CD4-positive, alpha-beta T cell treated with Interleukin-10 for 1 hour (primary cell): Measurements from ENCODE around the gene POP7.
"Not testable (repeated sequence)": the region's sequence is repeated elsewhere in the genome, so short reads cannot be mapped to it uniquely, and the experiment has no call there.

Experiments
- DNase-seq: peaks from one replicate; pipeline ENCODE4 v3.0.0-alpha.2; 2020

Gene POP7

GRCh38 chr7:100692578-100692961, 13.4 kb upstream of the POP7 start:
- no peak for DNase-seq

DNA sequence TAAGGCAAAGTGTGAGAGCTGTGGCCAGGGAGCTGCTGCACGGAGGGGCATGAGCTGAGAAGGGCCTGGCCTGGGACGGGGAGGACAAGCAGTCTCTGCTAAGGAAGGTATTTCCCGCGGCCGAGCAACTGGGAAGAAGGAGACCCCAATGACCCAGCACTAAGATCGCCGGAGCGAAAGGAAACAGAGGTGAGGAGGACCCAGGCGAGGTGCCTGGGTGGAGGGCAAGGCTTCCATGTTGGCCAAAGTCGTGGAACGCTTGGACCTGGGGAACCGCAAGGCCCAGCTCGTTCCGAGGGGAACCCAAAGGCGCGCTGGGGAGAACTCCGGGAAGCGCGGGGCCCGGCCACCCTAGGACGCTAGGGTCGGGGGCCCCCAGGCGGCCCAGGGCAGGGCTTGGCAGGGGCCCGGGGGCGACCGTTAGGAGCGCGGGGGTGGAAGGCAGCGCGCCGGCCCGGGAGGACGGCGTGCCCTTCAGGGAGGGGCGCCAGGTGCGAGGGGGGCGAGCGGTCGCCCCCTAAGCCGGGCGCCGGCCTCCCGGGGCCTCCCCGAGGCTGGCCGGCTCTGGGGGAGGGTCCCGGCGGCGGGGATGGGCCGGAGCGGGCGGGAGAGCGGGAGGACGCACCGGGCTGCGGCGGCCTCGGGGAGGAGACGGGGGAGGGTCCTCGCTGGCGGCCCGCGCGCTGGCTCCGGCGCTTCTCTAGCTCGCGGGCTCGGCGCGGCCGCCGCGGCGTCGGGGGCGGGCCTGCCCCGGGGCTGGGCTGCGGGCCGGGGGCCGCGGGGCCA, 12.4 kb upstream of the POP7 start:
- no peak for DNase-seq

- DNase-seq: peak; percentile 77
Observed at GRCh38 chr7:100694098-100694745, 11.7 kb upstream of the POP7 start, which contains the start of gene GIGYF1. Gene GIGYF1, minus strand, starts transcription at chr7:100694250. Its CDS starts 6,012 bp downstream, at chr7:100688238.

GRCh38 chr7:100696123-100696521, 9.8 kb upstream of the POP7 start:
- no peak for DNase-seq

DNA sequence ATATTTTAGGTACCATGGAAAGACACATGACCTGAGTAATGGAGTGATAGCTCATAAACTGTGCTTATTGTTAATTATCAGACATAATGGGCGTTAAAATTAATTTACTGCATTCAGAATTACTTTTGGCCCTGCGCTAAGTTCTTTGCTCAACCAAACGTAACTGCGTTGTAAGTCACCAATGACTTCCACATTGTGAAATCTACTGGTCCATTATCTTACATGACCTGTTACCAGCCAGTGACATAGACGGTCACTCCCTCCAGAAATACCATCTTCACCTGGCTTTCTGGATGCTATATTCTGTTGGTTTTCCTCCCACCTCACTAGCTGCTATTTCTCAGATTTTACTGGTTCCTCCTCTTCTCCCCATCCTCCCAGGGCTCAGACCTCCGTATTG, 6.9 kb upstream of the POP7 start:
- no peak for DNase-seq

GRCh38 chr7:100701089-100701488, 4.8 kb upstream of the POP7 start:
- DNase-seq: not testable (repeated sequence)

DNA sequence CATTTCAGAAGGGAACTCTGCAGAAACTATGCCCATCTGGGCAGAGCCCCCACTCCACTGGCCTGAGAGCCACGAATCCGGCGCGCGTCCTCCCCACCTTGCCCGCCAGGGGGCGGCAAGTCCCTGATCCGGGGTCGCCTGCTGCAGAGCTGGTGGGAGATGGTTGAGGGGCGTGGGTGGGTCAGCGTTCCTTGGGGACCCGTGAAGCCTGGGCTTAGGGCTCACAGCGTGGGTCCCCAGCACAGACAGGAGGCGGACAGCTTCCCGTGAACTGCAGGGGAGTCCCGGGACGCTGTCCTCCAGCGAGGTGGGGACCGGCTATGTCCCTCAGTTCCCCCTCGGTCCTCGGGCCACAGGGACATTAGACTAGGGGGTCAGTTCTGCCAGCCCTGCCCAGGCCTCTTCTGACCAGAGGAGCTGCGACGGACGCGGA, 585 bp upstream of the POP7 start:
- DNase-seq: peak; percentile 75

DNA sequence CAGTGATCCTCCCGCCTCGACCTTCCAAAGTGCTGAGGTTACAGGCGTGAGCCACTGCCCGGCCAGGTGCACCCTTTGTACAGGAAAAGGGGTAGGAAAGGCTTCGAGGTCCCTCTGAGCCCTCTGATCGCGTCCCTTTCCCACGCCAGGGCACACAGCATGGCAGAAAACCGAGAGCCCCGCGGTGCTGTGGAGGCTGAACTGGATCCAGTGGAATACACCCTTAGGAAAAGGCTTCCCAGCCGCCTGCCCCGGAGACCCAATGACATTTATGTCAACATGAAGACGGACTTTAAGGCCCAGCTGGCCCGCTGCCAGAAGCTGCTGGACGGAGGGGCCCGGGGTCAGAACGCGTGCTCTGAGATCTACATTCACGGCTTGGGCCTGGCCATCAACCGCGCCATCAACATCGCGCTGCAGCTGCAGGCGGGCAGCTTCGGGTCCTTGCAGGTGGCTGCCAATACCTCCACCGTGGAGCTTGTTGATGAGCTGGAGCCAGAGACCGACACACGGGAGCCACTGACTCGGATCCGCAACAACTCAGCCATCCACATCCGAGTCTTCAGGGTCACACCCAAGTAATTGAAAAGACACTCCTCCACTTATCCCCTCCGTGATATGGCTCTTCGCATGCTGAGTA, 871 bp downstream of the POP7 start:
- no peak for DNase-seq

- no peak for DNase-seq
Observed at GRCh38 chr7:100708395-100708794, 2.5 kb downstream of the POP7 start.

- DNase-seq: no peak
Observed at GRCh38 chr7:100710452-100710851, 4.5 kb downstream of the POP7 start.

DNA sequence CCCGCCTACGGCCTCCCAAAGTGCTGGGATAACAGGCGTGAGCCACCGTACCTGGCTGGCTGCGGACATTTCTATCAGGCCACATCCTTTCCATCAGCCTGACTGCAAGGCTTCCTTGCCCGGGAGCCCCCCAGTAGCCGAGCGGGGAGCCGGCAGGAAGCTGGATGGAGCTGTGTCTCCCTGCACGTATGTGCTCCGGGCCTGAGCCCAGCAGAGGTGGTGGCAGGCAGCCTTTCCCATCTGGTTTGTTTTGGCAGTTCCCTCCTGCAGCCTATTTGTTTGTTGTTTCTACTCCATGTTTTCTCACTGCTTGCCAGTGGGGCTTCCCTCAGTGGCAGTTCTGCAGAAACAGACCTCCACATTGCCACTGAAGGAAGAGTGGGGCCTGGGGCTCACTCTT, 5.4 kb downstream of the POP7 start:
- DNase-seq: no peak

DNA sequence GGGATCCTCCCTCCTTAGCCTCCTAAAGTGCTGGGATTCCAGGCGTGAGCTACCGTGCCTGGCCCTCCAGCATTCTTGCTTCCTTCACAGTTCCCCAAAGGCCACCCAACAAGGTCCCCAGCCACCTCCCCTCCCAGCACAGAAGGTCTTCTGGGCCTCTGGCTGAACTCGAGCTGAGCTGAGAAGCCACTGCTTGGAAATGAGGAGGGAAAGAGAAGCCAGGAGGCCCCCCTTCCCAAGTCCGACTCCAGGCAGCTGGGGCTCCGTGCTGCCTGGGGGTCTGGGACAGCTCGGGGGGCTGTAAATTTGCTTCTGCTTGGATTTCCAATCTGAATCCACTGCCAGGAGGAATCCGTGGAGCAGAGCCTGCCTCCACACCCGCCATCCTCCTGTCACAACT, 8.8 kb downstream of the POP7 start:
- no peak for DNase-seq

GRCh38 chr7:100717073-100717472, 11.2 kb downstream of the POP7 start:
- DNase-seq: not testable (repeated sequence)

- DNase-seq: no peak
Observed at GRCh38 chr7:100719523-100720278, 13.8 kb downstream of the POP7 start.

GRCh38 chr7:100720279-100720670, 14.4 kb downstream of the POP7 start, which contains the start of gene EPO:
Gene EPO, plus strand, starts transcription at chr7:100720468. Its CDS starts 513 bp downstream, at chr7:100720981.
- no peak for DNase-seq

DNA sequence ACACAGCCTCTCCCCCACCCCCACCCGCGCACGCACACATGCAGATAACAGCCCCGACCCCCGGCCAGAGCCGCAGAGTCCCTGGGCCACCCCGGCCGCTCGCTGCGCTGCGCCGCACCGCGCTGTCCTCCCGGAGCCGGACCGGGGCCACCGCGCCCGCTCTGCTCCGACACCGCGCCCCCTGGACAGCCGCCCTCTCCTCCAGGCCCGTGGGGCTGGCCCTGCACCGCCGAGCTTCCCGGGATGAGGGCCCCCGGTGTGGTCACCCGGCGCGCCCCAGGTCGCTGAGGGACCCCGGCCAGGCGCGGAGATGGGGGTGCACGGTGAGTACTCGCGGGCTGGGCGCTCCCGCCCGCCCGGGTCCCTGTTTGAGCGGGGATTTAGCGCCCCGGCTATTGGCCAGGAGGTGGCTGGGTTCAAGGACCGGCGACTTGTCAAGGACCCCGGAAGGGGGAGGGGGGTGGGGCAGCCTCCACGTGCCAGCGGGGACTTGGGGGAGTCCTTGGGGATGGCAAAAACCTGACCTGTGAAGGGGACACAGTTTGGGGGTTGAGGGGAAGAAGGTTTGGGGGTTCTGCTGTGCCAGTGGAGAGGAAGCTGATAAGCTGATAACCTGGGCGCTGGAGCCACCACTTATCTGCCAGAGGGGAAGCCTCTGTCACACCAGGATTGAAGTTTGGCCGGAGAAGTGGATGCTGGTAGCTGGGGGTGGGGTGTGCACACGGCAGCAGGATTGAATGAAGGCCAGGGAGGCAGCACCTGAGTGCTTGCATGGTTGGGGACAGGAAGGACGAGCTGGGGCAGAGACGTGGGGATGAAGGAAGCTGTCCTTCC, 15.0 kb downstream of the POP7 start:
- DNase-seq: no peak

DNA sequence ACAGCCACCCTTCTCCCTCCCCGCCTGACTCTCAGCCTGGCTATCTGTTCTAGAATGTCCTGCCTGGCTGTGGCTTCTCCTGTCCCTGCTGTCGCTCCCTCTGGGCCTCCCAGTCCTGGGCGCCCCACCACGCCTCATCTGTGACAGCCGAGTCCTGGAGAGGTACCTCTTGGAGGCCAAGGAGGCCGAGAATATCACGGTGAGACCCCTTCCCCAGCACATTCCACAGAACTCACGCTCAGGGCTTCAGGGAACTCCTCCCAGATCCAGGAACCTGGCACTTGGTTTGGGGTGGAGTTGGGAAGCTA, 15.5 kb downstream of the POP7 start:
- DNase-seq: no peak

DNA sequence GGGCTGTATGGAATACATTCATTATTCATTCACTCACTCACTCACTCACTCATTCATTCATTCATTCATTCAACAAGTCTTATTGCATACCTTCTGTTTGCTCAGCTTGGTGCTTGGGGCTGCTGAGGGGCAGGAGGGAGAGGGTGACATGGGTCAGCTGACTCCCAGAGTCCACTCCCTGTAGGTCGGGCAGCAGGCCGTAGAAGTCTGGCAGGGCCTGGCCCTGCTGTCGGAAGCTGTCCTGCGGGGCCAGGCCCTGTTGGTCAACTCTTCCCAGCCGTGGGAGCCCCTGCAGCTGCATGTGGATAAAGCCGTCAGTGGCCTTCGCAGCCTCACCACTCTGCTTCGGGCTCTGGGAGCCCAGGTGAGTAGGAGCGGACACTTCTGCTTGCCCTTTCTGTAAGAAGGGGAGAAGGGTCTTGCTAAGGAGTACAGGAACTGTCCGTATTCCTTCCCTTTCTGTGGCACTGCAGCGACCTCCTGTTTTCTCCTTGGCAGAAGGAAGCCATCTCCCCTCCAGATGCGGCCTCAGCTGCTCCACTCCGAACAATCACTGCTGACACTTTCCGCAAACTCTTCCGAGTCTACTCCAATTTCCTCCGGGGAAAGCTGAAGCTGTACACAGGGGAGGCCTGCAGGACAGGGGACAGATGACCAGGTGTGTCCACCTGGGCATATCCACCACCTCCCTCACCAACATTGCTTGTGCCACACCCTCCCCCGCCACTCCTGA, 16.7 kb downstream of the POP7 start:
- DNase-seq: no peak

GRCh38 chr7:100723732-100724275, 17.9 kb downstream of the POP7 start:
- no peak for DNase-seq

GRCh38 chr7:100724364-100724763, 18.4 kb downstream of the POP7 start:
- DNase-seq: not testable (repeated sequence)
